HG03045 (cell line): Measurements from ENCODE around the gene C16orf96.

Source experiments
- ATAC-seq: cut with Tn5 transposase; IDR thresholded peaks from one replicate; pipeline ENCODE4 v1.9.1; 2021; ENCODE audit warnings: mild to moderate bottlenecking, moderate library complexity; ENCODE audit not compliant: unreplicated experiment

The C16orf96 gene

DNA sequence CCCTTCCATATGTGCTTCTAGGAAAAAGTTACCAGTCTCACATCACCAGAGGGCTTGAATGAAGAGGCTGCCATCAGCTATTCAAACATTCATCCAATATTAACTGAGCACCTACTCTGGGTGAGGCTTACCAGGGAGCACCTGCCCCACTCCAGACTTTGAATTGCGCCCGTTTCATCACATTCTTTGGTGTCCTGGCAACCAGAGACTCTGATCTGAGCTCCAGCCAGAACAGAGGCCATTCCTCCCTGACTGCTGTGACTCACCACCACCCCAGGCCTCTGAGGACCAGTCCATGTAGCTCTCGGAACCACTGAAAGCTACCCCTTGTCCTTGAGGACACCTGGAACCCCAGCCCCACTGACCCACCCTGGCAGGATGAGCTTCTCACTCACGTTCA is at the start of gene C16orf96:
C16orf96 (plus strand) TSS at position 229 of the 400 bp plus-strand sequence; CDS start at position 379, 150 bp downstream.
- ATAC-seq: no peak

DNA sequence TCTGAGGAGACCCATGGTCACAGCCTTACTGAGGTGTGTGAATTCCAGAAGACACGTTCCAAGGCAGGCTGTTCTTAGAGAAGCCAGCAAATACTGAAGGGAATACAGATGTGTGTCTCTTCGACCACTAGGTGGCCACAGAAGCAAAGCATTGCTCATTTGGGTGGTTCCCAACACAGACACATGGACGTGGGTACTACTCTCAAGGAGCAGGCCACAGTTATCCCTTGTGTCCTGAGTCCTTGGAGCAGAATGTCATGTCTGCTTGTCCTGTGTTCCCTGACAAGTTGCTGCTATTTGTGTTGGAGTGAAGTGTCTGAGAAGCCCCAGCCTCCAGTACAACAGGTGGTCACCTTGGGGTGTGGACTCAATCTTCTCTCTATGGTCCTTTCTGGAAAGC is 49.7 kb upstream of the C16orf96 start:
- ATAC-seq: peak; percentile 49

- ATAC-seq: no peak
Observed at GRCh38 chr16:4507588-4508345, 48.4 kb upstream of the C16orf96 start.

DNA sequence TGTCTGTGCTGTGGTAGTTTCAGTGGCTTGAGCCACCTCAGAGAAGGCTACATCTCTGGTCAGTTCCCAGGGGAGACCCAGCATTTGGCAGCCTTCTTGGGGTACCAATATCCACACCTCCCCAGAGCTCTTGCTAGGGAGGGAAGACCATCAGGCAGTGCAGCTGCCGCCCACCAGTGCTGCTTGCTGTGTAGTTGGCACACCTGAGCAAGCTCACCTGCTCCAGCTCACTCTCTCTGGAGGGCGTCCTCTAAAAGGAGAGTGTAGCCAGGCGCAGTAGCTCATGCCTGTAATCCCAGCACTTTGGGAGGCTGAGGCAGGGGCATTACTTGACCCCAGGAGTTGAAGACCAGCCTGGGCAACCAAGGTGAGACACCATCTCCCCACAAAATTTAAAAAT is 47.3 kb upstream of the C16orf96 start:
- no peak for ATAC-seq

- ATAC-seq: no peak
Observed at GRCh38 chr16:4509420-4509819, 46.7 kb upstream of the C16orf96 start.

DNA sequence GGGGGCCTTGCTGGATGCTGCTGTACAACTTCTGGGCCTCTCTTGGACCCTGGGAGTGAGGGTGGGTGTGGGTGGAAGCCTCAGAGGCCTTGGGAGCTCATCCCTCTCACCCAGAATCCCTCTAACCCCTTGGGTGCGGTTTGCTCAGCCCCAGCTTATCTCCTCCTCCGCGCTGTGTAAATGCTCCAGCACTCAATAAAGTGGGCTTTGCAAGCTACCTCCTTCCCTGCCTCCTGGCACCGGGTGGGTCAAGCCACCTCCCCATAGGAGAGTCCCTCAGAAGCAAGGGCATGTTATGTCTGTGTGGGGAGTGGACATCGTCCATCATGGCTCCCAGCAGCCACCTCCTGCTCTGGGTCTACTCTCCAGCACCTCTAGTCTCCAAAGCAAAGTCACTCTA is 46.0 kb upstream of the C16orf96 start:
- no peak for ATAC-seq

GRCh38 chr16:4510747-4511426 is 45.3 kb upstream of the C16orf96 start:
- no peak for ATAC-seq

- ATAC-seq: no peak
Observed at GRCh38 chr16:4511441-4512082, 44.6 kb upstream of the C16orf96 start.

GRCh38 chr16:4512473-4512872 is 43.7 kb upstream of the C16orf96 start:
- no peak for ATAC-seq

DNA sequence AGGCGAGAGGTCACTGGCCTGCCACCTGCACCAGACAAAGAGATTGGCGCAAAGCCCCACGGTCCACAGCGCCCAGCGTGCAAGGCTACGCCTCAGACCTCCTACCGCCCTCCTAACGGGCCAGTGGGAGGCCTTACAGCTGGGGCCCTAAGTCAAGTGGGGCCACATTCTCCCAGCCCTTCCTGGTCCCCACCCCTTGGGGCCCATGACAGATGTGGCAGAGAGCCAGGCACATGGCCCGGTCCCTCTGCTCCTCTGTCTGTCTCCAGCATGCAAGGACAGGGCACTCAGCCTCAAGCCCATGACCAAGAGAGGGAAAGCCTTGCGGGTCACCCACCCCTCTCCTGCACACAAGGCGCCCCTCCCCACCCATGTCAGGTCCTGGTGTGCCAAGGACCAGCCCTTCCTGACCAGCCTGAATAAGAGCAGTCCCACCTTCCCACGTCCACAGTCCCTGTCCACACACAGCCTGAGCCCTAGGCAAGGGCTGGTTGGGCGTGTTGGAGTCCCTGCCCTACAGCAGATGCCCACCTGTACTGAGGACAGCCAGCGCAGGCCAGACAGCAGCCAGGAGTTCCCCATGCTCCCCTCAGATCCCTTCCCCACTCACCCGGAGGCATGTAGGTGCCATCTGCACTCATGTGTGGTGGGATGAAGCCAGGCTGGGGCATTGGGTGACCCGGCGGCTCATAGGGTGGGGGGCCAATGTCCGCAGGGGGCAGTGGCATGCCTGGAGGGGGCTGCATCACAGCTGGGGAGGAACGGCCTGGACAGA is 42.9 kb upstream of the C16orf96 start:
- no peak for ATAC-seq

- ATAC-seq: no peak
Observed at GRCh38 chr16:4513881-4514280, 42.3 kb upstream of the C16orf96 start.

DNA sequence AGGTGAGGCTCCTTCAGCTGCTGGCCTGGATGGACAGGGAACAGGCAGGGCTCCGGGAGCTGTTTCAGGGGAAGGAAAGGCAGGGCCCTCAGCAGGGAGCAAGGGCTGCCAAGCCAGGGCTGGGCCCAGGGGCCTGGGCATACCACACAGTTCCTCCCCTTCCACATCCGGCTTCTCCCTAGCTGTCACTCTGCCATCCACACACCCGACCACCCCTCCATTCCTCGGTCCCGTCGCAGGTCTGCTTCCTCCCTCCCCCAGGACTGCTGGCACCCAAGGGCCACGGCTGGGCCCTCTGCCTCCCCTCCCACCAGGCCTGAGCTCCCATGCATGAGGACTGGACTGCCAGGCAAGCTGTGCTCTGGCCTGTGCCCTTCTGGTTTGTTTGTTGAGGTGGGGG is 41.5 kb upstream of the C16orf96 start:
- ATAC-seq: no peak

GRCh38 chr16:4515611-4516233 is 40.4 kb upstream of the C16orf96 start:
- ATAC-seq: no peak

DNA sequence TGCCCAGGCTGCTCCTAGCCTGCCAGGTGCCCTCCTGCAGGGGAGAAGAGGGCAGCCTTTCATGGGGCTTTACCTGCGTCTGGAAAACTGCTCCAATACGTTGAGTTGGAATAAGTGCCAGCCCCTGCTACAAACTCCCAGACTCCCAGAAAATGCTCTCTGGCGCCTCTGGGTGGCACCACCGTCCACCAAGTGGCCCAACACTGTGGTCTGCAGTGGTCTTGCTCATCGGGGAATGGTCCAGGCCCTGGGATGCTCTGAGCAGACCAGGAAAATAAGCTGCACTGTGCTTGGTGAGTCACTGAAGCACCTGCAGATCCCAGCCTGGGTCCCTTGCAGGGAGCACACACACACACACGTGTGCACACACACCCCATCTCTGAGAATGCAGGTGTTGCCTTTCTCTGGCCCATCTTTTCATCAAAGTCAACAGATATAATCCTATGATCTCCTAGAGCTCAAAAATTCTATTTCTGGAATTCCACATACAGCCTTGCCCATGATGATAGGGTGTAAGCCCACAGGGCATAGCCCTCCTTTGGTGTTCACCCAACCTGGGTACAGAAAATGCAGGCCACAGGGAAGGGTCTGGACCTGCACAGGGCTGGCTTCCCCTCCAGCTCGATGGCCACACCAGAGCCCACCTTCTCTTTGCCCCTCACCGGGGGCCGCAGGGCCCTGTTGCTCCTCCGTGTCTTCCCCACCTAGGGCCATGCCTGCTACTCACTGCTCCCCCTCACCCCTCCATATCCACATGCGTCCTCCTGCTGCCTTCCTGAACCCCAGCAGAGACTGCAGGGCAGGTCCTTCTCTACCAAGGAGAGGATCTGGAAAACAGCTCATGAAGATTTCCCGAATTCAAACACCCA is 38.1 kb upstream of the C16orf96 start:
- ATAC-seq: no peak

DNA sequence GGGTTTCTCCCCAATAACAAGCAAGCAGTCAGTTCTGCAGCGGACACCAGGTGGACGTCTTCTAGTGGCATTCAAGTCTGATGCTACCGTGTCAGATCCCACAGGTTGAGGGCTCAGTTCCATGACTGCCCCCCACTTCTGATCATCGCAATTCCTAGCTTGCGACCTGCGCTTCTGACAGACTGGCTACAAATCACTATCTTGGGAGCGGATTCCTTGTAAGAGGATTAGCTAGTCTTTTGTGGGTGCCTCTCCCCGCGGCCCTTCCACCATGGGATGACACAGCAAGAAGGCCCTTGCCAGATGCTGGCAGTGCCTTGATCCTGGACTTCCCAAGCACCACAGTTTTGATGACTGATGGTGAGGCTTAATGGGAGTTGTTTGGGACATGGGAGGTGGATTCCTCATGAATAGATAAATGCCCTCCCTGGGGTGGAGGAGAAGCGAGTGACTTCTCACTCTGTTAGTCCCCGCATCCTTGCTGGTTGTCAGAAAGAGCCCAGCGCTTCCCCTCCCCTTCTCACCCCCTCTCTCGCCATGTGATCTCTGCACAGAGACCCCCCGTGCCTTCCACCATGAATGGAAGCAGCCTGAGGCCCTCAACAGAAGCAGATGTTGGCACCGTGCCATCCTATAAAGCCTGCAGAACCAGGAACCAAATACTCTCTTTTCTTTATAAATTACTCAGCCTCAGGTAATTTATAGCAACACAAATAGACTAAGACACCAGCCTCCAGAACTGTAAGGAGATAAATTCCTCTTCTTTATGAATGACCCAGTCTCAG is 36.7 kb upstream of the C16orf96 start:
- no peak for ATAC-seq

DNA sequence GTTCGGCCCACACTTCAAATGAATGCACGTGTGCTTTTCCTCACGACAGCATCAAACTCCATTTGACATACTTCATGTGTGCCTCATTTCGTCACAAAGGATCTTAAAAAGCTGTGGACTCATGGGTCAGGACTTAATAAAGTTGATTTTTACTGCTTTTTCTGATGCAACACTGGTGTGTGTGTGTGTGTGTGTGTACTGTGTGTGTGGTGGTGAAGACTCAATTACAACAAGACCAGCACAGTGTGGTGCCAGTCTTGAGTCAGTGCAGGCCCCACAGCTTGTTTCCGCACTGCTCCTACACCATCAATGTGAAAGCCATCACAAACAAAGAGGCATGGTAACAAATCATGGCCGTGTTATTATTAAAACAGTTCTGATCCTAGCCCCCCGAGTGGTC is 35.2 kb upstream of the C16orf96 start:
- ATAC-seq: no peak

- ATAC-seq: no peak
Observed at GRCh38 chr16:4522051-4522581, 34.0 kb upstream of the C16orf96 start.

DNA sequence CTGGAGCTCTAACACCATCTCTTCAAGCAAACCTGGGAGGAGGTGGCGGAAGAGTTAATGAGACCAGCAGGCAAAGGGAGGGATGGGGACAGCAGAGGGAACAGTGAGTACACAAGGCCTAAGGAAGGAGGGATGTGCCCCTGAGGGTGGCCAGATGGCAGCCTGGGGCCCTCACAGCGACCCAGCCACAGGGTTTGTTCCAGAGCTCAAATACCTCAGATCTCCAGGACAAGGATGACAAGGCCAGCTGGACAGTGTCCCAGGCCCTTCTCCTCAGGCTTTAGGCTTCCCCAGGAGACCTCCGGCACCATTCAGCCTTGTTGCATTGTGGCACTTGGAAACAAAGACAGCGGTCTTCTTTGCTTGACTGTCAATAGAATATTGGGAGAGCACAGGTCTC is 32.5 kb upstream of the C16orf96 start:
- no peak for ATAC-seq

GRCh38 chr16:4524571-4524970 is 31.6 kb upstream of the C16orf96 start:
- no peak for ATAC-seq
